OCI-LY7 (cell line): ENCODE results near the gene CLMN. TPM values are rescaled to one million over a fixed set of nuclear protein-coding genes. Genes with fewer than 3 reads are reported as not detected.

Source experiments
- BruUV-seq: library from RNA; stranded (reverse); fragments of 400-500 nt; replicated peaks from 2 replicates; lab custom pipeline; 2021; lab: Mats Ljungman, UMichigan
- CTCF ChIA-PET: fragments of 300-600 bp; sonication (Branson Sonifier 250); formaldehyde crosslinking; loops from one replicate; lab custom pipeline; 2022; ENCODE audit warnings: antibody characterized with exemption; ENCODE audit not compliant: unreplicated experiment; lab: Charles Lee
- POLR2A ChIA-PET: fragments of 300-600 bp; sonication (Branson Sonifier 250); formaldehyde crosslinking; loops from one replicate; lab custom pipeline; 2022; ENCODE audit warnings: antibody characterized with exemption; lab: Charles Lee
- DNase-seq: peaks from one replicate; pipeline ENCODE4 v3.0.0-alpha.2; 2015; ENCODE audit warnings: low spot score
- H2AFZ ChIP-seq: fragments of 200-600 bp; sonication (generic), shearing (Covaris generic); 2 replicates; pipeline ENCODE4 v1.6.1; 2014; ENCODE audit warnings: mild to moderate bottlenecking, antibody characterized with exemption, low read length, moderate library complexity
- H3K27ac ChIP-seq: fragments of 200-600 bp; sonication (generic); 2 replicates; pipeline ENCODE4 v1.5.1; 2014; ENCODE audit warnings: mixed run types, low read depth, mild to moderate bottlenecking, moderate library complexity, low read length, inconsistent platforms; ENCODE audit not compliant: poor library complexity, severe bottlenecking
- H3K36me3 ChIP-seq: fragments of 200-600 bp; sonication (generic); 2 replicates; pipeline ENCODE4 v1.6.1; 2014; ENCODE audit warnings: mild to moderate bottlenecking, antibody characterized with exemption, low read length, moderate library complexity, mixed read lengths; ENCODE audit not compliant: insufficient read depth
- H3K4me1 ChIP-seq: fragments of 200-600 bp; sonication (generic); 2 replicates; pipeline ENCODE4 v1.5.1; 2014; ENCODE audit warnings: mild to moderate bottlenecking, low read length; ENCODE audit not compliant: insufficient read depth, poor library complexity, severe bottlenecking
- H3K4me2 ChIP-seq: fragments of 200-600 bp; sonication (generic); 2 replicates; pipeline ENCODE4 v1.6.1; 2014; ENCODE audit warnings: mild to moderate bottlenecking, low read length
- H3K4me3 ChIP-seq: fragments of 200-600 bp; sonication (generic); 2 replicates; pipeline ENCODE4 v1.5.1; 2014; ENCODE audit warnings: mild to moderate bottlenecking, low read depth, low read length; ENCODE audit not compliant: poor library complexity, severe bottlenecking
- H3K79me2 ChIP-seq: fragments of 200-600 bp; sonication (generic); 2 replicates; pipeline ENCODE4 v1.6.1; 2016; ENCODE audit warnings: low read depth, mild to moderate bottlenecking, low read length, moderate library complexity, mixed read lengths; ENCODE audit not compliant: insufficient read depth
- H3K9me2 ChIP-seq: fragments of 200-600 bp; sonication (generic); 2 replicates; pipeline ENCODE4 v1.6.1; 2016; ENCODE audit warnings: mild to moderate bottlenecking, low read length, mixed read lengths; ENCODE audit not compliant: insufficient read depth
- H3K9me3 ChIP-seq: fragments of 200-600 bp; sonication (generic); 2 replicates; pipeline ENCODE4 v1.6.1; 2014; ENCODE audit warnings: mild to moderate bottlenecking, mixed run types, low read length, mixed read lengths
- H4K20me1 ChIP-seq: fragments of 200-600 bp; sonication (generic); 2 replicates; pipeline ENCODE4 v1.6.1; 2014; ENCODE audit warnings: mild to moderate bottlenecking, antibody characterized with exemption, low read length, moderate library complexity, mixed read lengths; ENCODE audit not compliant: insufficient read depth
- EZH2phosphoT487 ChIP-seq: fragments of 200-600 bp; sonication (generic); IDR thresholded peaks from 2 replicates; pipeline ENCODE4 v1.6.1; 2018; ENCODE audit warnings: low read depth, borderline replicate concordance, mild to moderate bottlenecking, mixed run types, antibody characterized with exemption, low read length, moderate library complexity, mixed read lengths
- intact Hi-C: fragments of 100-400 bp; cut with micrococcal nuclease; formaldehyde crosslinking; loops from one replicate; pipeline ENCODE4 v1.10.0; 2022; ENCODE audit not compliant: unreplicated experiment
- total RNA-seq, 2 experiments: library from RNA; depleted of rRNA in 1 of 2; stranded (reverse); fragments of >200 nt in 1 of 2; shearing (Covaris generic) in 1 of 2; gene quantifications; 2 replicates each; pipeline ENCODE4 v1.2.3, GENCODE V29; 2014 to 2022
- TF ChIP-seq, protein P1 (sequence below): fragments of 200-600 bp; sonication (generic); conservative IDR thresholded peaks from 2 replicates; pipeline ENCODE4 v1.5.1; 2014; ENCODE audit warnings: mild to moderate bottlenecking, antibody characterized with exemption, low read length, moderate library complexity, mixed read lengths

Gene CLMN
- total RNA-seq, 2 experiments from 2014 or later, result 6.8 to 12.0 TPM

DNA sequence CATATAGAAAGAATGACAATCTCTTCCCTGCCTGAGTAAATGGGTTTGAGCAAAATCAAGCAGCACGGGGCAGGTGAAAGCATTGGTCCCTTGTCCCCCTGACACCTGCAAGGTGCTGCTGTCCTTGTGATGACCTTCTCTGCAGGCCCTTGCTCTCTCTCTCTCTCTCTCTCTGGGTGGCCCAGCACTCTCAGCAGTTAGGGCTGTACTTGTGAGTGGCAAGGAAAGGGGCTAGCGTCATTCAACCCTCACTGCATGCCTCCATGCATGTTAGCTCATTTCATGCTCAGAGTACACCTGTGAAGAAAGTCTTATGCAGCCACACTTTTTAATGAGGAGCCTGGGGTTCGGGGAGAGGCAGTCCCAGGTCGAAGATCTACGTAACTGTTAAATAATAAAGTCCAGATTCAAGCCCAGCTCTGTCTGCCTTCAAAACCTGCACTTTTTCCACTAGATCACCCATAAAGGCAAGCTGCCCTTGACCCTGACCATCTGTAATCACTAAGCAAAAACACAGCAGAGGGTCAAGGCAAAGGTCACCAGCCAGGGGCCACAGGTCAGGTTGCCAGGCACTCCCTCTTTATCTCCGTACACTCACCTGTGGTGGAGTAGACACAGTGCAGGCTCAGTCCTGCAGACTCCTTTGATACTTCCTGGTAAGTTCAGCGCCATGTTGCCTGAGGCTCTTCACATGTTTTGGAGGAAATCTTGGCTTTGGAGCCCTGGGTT lies 44.9 kb upstream of the CLMN start:
- Histone ChIP-seq H3K4me3 (no peak overlapping the region), H3K79me2 (no peaks in the 10 kb centered on the region), H3K9me3 (no peaks in the 10 kb centered on the region), H4K20me1 (no peaks in the 10 kb centered on the region), H2AFZ (no peak overlapping the region), H3K36me3 (no peaks in the 10 kb centered on the region), H3K9me2 (no peaks in the 10 kb centered on the region), H3K4me2 (no peak overlapping the region), H3K27ac (no peak overlapping the region), H3K4me1 (no peaks in the 10 kb centered on the region)
- CTCF ChIA-PET, result interaction anchor here (0.7 kb wide), 1 partner anchor 808 kb away, joined by 3 read pairs; no protein-coding TSS in a partner anchor
- TF ChIP-seq, protein P1, sequence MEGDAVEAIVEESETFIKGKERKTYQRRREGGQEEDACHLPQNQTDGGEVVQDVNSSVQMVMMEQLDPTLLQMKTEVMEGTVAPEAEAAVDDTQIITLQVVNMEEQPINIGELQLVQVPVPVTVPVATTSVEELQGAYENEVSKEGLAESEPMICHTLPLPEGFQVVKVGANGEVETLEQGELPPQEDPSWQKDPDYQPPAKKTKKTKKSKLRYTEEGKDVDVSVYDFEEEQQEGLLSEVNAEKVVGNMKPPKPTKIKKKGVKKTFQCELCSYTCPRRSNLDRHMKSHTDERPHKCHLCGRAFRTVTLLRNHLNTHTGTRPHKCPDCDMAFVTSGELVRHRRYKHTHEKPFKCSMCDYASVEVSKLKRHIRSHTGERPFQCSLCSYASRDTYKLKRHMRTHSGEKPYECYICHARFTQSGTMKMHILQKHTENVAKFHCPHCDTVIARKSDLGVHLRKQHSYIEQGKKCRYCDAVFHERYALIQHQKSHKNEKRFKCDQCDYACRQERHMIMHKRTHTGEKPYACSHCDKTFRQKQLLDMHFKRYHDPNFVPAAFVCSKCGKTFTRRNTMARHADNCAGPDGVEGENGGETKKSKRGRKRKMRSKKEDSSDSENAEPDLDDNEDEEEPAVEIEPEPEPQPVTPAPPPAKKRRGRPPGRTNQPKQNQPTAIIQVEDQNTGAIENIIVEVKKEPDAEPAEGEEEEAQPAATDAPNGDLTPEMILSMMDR, result no peak
- TF ChIP-seq EZH2phosphoT487, result no peak
- POLR2A ChIA-PET, result interaction anchor here (0.5 to 0.6 kb wide), 2 partner anchors 182 to 716 kb away, joined by 3 to 4 read pairs; no protein-coding TSS in a partner anchor
- intact Hi-C loops, result loop anchor here (5.0 to 10.0 kb wide), 2 partner anchors 170 to 677 kb away; no protein-coding TSS in a partner anchor
- no peak for DNase-seq
- BruUV-seq, result no TSS peak

DNA sequence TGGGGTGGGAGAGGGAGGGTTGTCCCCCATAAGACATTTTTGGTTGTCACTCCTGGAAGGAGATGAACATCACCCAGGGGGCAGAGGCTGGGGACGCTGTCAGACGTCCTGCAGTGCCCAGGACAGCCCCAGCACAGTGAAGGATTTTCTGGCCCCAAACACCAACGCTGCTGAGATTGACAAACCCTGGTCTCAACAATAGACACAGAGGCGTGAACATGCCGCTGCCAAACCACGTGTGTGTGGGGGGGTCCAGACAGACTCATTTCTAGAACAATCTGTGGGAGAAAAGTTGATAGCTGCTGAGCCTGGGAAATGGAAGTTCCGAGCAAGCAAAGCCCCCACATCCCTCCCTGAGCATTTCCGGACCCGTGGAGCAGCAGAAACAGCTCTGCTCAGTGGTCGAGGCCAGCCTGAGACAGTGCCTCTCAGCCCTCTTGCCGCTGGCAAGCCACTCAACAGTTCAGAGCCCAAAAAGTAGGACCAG lies 43.8 kb upstream of the CLMN start:
- no peak for TF ChIP-seq EZH2phosphoT487
- TF ChIP-seq, protein P1, result no peak
- H3K4me2 ChIP-seq, result no peak overlapping the region
- intact Hi-C loops, result loop anchor here (5.0 to 10.0 kb wide), 2 partner anchors 169 to 676 kb away; no protein-coding TSS in a partner anchor
- H4K20me1 ChIP-seq, result no peaks in the 10 kb centered on the region
- H3K27ac ChIP-seq, result no peak overlapping the region
- no peaks in the 10 kb centered on the region for H3K4me1 ChIP-seq
- H3K36me3 ChIP-seq, result no peaks in the 10 kb centered on the region
- H3K9me3 ChIP-seq, result no peaks in the 10 kb centered on the region
- H3K9me2 ChIP-seq, result no peaks in the 10 kb centered on the region
- no peak for DNase-seq
- H3K79me2 ChIP-seq, result no peaks in the 10 kb centered on the region
- ChIA-PET CTCF (no interaction called here), POLR2A (no interaction called here)
- H3K4me3 ChIP-seq, result no peak overlapping the region
- BruUV-seq, result no TSS peak
- no peak overlapping the region for H2AFZ ChIP-seq

DNA sequence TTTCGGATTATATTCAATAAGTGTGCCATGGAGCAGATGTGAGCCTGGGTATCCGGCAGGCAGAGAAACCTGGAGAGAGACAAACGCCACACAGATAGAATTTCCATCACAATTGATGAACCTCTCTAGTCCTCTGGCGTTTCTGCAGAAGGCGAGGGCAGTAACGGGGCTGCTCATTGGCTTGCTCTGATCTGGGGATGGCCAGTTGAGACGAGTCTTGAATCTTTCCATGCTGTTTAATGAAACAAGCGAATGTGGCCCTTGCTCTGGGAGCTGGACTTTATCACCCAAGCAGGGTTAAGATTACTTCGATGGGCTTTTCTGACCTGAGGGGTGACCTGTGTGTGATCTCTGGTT lies 42.4 kb upstream of the CLMN start:
- TF ChIP-seq EZH2phosphoT487, result no peak
- TF ChIP-seq, protein P1, result no peak
- ChIA-PET CTCF (interaction anchor here (0.6 kb wide), 1 partner anchor 157 kb away, joined by 4 read pairs; no protein-coding TSS in a partner anchor), POLR2A (interaction anchor here (1.3 kb wide), 1 partner anchor 35 kb away, joined by 3 read pairs; no protein-coding TSS in a partner anchor)
- no peaks in the 10 kb centered on the region for H3K79me2 ChIP-seq
- H2AFZ ChIP-seq, result no peak overlapping the region
- H3K4me2 ChIP-seq, result no peak overlapping the region
- H3K36me3 ChIP-seq, result no peaks in the 10 kb centered on the region
- intact Hi-C loops, result loop anchor here (5.0 to 10.0 kb wide), 2 partner anchors 167 to 675 kb away; no protein-coding TSS in a partner anchor
- no peak overlapping the region for H3K27ac ChIP-seq
- no peak for DNase-seq
- no peaks in the 10 kb centered on the region for H3K9me3 ChIP-seq
- no peaks in the 10 kb centered on the region for H4K20me1 ChIP-seq
- BruUV-seq, result no TSS peak
- H3K9me2 ChIP-seq, result no peaks in the 10 kb centered on the region
- H3K4me1 ChIP-seq, result no peaks in the 10 kb centered on the region
- H3K4me3 ChIP-seq, result no peak overlapping the region
